NK-92 treated with Interleukin-12 subunit alpha and Interleukin-12 subunit beta, amount 100 ng/mL, for 24 hours (cell line): ENCODE data around the gene MCC.
"Not testable (repeated sequence)": the region's sequence is repeated elsewhere in the genome, so short reads cannot be mapped to it uniquely, and the experiment has no call there.

Experiments used
- DNase-seq: peaks from one replicate; lab custom pipeline; 2025; lab: John Stamatoyannopoulos, UW

MCC gene

DNA sequence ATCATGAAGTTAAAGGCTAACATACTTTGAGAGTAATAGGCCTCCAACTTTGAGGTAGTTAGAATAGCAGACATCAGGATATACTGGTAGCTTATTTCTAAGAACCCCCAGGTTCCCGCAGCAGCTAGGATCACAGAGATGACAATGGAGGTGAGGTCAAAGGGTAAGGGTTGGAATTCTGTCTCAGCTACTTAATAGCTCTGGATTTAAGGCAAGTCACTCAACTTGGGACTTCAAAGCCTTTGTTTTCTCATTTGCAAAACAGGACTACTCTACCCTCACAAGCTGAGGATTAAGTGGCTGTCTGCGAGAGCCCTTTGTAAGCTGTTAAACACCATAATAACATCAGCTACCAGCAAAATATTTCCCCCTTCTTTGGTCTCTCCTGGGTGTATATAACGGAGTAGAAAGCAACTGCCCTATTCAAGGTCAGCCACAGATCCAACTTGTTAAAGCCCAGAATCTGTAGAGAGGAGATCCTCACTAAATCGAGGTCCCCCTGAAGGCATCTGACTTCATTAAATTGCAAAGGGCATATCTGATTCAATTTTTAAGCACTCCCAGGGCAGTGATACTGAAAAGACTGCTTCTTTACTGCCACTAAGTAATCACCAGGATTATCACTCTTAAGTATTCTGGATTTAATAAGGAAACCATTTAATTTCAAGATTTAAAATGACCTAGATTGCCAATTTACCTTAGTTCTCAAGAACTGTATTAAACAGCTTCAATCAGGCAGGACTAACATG, 407.0 kb downstream of the MCC start:
- DNase-seq, result no peak

DNA sequence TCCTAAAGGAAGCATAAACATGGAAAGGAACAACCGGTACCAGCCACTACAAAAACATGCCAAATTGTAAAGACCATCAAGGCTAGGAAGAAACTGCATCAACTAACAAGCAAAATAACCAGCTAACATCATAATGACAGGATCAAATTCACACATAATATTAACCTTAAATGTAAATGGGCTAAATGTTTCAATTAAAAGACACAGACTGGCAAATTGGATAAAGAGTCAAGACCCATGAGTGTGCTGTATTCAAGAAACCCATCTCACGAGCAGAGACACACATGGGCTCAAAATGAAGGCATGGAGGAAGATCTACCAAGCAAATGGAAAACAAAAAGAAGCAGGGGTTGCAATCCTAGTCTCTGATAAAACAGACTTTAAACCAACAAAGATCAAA, 411.6 kb downstream of the MCC start:
- DNase-seq, result not testable (repeated sequence)

DNA sequence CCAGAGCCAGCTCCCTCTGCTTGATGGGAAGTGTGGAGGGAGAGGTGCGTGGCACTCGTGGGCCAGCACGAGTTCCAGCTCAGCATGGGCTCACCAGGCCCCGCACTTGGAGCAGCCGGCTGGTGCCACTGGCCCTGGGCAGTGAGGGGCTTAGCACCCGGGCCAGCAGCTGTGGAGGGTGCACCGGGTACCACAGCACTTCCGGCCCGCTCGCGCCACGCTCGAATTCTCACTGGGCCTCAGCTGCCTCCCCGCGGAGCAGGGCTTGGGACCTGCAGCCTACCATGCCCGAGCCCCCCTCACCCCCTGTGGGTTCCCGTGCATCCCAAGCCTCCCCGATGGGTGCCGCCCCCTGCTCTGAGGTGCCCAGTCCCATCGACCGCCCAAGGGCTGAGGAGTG, 413.2 kb downstream of the MCC start:
- no peak for DNase-seq

- not testable (repeated sequence) for DNase-seq
These were observed 414.6 kb downstream of the MCC start for GRCh38 chr5:113073629-113074034.

GRCh38 chr5:113071401-113071800, 416.9 kb downstream of the MCC start:
- no peak for DNase-seq

- no peak for DNase-seq
These were observed 417.4 kb downstream of the MCC start for GRCh38 chr5:113070901-113071300.

GRCh38 chr5:113068559-113068958, 419.7 kb downstream of the MCC start:
- DNase-seq, result no peak

- no peak for DNase-seq
These were observed 420.5 kb downstream of the MCC start for GRCh38 chr5:113067635-113068344.

DNA sequence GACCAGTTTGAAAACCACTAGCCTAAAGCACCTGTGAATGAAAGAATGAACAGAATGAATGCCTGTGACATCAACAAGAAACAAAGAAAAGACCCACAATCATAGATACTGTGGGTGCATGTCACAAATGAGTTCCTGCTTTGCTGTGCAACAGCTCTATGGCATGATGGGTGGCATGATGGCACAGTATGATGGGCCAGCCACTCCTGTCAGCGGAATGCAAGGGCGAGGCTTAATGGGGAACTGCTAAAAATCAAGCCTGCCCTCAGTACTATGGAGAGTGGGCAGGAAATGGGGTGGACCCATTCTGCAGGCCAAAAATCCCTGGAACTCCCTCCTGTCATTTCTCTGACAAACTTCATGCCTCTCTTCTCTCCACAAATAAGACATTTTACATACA, 422.6 kb downstream of the MCC start:
- no peak for DNase-seq

- no peak for DNase-seq
These were observed 423.4 kb downstream of the MCC start for GRCh38 chr5:113064806-113065205.

- no peak for DNase-seq
These were observed 424.3 kb downstream of the MCC start for GRCh38 chr5:113063927-113064326.

DNA sequence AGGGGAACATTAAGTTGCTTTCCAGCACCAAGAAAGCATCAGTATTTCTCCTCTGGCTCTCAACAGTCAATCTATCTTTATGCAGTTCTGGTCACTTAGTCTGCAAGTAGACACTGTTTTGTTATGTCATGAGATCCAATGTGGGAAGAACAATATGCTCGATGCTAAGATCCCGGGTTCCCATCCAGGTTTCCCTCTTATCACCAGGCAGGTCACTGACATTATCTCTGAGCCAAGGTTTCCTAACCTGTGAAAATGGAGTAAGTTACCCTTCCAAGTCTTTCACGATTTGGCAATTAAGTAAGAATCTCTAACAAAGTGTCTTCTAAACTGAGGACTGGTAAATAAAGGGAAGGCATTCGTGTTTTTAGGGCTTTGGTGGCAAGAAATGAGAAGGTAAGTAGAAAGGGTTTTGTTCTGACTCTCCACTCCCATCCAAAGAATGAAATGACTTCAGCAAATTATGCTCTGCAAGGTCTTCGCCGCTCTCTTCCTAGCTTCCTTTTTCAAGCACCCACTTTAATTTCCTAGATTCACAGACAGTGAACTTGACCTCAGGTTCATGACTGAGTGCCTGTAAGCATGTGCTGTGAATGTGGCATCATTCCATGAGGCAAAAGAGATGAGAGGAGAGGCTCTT, 425.3 kb downstream of the MCC start:
- DNase-seq, result no peak

DNA sequence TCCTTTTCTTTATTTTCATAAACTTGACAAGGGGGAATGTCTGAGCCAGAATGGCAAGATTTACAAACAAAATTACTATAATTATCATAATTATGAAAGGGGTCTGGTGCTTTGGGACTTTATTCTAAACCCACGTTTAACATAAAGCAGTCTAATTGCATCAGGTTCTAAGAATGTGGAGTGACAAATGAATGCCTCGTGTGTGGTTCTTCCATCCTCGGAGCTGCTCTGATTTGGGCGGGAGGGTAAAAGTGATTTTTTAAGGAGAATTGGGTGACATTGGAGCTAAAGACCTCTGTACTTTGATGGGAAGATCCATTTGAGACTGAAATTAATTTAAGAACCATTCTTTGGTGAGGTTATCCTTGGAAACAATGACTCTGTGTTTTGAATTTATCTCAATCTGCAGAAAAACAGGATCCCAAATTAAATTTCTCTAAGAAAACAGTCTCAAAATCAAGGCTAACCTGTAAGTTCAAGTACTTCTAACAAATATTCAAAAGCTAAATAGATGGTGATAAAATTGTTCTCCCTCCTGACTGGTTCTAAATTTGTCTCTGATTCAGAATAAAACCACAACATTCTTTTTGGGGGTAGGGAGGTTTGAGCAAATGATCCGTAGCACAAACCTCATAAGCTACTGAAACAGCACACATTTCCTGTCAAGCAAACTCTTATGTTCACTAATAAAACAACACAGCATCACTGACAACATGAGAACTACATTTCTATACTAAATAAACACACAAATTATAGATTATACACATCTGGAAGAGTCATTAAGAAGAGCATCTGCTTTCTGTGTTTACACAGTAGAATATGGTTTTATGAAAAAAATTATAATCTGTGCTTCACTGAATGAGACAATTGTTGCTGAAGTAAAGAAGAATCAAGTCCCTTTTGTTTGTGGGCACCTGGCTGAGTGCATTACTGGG, 426.1 kb downstream of the MCC start:
- no peak for DNase-seq

DNA sequence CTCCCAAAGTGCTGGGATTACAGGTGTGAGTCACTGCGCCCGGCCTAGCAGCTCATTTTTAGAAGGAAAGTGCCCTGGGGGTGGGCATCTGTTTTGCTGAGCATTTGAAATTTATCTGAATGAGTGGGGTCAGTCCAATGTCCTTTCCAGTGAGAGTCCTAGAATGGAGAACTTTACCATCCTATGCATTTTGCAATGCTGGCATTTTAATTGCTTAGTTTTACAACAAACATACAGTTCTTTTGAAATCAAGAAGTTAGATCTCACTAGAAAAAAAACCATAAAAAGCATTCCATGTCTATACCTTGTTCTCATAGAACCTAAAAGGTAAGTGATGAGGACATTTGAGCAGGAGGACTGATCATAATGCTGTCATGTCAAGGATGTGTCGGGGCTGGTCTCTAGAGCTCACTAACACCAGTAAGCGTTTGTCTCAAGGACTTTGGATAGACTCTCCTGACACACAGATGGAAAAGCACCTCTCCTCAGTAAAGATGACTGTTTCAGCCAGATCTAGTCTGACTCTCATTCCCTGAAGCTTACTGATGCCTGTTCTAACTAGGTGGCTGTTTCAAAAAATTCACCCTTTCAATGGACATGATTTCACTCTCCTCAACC, 427.7 kb downstream of the MCC start:
- no peak for DNase-seq

DNA sequence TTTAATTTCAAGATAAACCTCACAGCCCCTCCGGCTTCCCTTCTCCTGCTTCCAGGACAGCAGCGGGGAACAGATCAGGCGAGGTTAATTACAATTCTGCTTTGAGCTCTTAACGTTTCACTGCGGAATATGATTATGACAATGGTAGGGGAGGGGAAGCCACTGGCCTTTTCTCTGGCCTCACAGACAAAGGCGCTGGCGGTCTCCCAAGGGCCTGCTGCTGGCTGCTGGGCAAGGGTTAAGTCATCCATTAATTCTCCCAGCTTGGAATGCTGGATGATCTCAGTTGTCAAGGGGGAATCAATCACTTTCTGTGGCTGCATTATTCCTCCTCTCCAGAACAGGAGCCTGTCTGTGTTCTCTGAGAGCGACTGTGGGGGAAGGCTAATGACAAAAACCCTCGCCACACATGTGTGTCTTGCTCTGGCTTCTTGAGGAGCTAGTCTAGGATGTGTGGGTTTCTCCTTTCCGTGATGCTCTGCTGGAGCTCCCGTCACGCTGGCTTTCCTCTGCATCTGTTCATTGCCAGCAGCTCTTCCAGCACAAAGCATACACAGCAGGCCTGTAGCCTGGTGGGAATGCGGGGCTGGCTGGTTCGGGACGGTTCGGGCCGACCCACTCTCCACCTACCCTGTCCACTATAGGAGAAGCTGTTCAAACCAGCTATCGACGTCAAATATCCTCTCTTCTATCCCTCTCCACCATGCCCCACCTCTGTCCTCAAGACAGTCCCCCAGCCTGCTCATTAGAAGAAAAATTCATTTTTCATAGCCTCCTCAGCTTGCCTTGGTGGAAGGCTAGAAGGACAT, 428.8 kb downstream of the MCC start:
- no peak for DNase-seq

DNA sequence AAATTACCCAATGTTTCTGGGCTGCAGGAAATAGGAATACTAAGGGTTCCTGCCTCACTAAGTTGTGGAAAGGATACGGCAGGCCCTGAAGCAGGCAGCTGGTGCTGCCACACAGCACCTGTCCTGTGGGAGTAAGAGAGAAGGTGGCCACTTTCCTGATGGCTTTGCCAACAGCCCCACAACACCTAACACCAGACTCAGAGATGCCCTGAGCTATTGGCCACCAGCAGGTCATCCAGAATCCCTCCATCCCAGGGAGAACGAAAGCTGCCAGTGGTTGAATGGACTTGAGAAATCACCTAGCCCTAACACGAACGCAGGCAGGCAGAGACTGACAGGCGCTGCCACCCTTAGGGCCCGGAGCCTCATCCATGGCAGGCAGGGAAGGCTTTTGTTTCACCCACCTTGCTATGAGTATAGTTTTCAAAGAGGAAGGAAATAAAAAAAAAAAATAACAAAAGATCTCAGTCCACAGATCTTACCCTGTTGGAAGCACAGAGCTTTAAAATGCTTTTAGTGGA, 429.5 kb downstream of the MCC start:
- no peak for DNase-seq

DNA sequence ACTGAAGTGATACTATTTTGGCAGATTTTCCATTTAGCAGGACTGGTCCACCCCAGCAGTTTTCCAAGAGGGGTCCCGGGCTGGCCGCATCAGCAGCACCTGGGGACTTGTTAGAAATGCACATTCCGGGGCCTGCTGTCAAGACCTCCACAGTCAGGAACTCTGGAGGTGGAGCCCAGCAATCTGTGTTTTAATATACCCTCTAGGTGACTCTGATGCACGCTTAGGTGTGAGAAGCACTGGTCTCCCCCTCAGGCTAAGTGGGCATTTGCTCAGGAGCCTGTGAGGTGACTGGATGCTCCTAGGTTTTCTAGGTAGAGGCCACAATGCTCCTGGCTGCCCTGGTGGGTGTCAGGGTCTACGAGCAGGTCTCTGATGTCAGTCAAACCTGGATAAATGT, 430.0 kb downstream of the MCC start:
- DNase-seq, result no peak

GRCh38 chr5:113057557-113057984, 430.7 kb downstream of the MCC start:
- DNase-seq, result no peak

DNA sequence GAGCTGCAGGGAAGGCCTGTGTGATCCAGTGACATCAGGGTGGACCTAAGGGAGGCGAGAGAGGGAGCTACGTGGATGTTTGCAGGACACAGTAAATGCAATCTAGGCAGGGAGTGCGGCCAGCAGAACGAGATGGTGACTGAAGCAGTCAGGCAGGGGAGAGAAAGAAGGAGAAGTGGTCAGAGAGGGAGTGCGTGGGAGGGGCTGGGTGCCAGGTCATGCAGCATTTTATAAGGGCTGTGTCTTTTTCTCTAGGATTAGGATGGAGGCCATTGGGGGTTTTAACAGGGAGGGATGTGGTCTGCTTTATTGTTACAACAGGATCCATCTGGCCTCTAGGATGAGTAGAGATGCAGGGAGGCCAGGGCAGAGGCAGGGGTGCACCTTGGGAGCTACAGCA, 431.3 kb downstream of the MCC start:
- no peak for DNase-seq

DNA sequence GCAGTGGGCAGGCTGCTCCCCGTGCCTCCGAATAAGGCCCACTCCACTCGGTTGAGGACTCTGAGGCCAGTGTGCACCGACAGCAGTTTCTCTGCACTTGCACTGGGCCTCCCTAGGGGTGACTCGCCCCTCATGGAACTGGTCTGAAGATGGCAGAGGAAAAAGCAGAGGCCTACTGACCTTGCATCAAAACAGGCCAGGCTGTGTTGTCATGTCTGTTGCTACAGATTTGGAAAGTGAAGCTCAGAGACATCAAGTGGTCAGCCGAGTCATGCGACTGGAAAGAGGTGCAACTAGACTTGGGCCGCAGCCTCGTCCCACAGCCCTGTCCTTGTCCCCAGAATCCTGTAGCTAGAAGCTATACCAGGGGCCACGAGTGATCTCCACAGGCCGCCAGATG, 433.4 kb downstream of the MCC start:
- no peak for DNase-seq
